Neural crest cell (in vitro differentiated cells): Measurements from ENCODE around the gene DEFB119. TPM values are rescaled to one million over a fixed set of nuclear protein-coding genes. Genes with fewer than 3 reads are reported as not detected.

ENCODE experiments used
- DNase-seq: peaks from one replicate; pipeline ENCODE4 v3.0.0; 2021; ENCODE audit warnings: low read depth, mixed read lengths, low spot score
- H3K27ac Mint-ChIP-seq: one replicate; pipeline ENCODE4 v1.8.0; 2021; ENCODE audit warnings: mild to moderate bottlenecking, mixed read lengths; ENCODE audit not compliant: unreplicated experiment
- H3K27me3 Mint-ChIP-seq: 2 replicates; pipeline ENCODE4 v1.8.0; 2021; ENCODE audit warnings: low read depth, mild to moderate bottlenecking, mixed read lengths
- H3K36me3 Mint-ChIP-seq: 2 replicates; pipeline ENCODE4 v1.8.0; 2021; ENCODE audit warnings: low read depth, mild to moderate bottlenecking, mixed read lengths
- H3K4me1 Mint-ChIP-seq: 2 replicates; pipeline ENCODE4 v1.8.0; 2021; ENCODE audit warnings: mixed read lengths
- H3K4me3 Mint-ChIP-seq: one replicate; pipeline ENCODE4 v1.8.0; 2021; ENCODE audit warnings: mild to moderate bottlenecking, mixed read lengths
- H3K9me3 Mint-ChIP-seq: 2 replicates; pipeline ENCODE4 v1.8.0; 2021; ENCODE audit warnings: mixed read lengths
- total RNA-seq: library from RNA; stranded (reverse); gene quantifications from 2 replicates; pipeline ENCODE4 v1.2.1, GENCODE V29; 2021
- TF ChIP-seq, protein P1 (sequence below): fragments of 200-600 bp; sonication (generic); conservative IDR thresholded peaks from 2 replicates; pipeline ENCODE4 v1.5.0; 2021; ENCODE audit warnings: antibody characterized with exemption, mild to moderate bottlenecking

The DEFB119 gene
- total RNA-seq, 1 donor from 2014 or later = not detected

- H3K9me3 Mint-ChIP-seq = peaks cover 31% of the 10 kb centered on the region
- no peaks in the 10 kb centered on the region for H3K4me1 Mint-ChIP-seq
- H3K36me3 Mint-ChIP-seq = peaks cover 17% of the 10 kb centered on the region
Measured at GRCh38 chr20:31415653-31416052, 25.3 kb upstream of the DEFB119 start.

GRCh38 chr20:31414381-31414780, 24.0 kb upstream of the DEFB119 start:
- no peak overlapping the region for H3K27ac Mint-ChIP-seq
- peaks cover 36% of the 10 kb centered on the region for H3K9me3 Mint-ChIP-seq
- no peak overlapping the region for H3K4me3 Mint-ChIP-seq
- no peaks in the 10 kb centered on the region for H3K27me3 Mint-ChIP-seq
- TF ChIP-seq, protein P1, sequence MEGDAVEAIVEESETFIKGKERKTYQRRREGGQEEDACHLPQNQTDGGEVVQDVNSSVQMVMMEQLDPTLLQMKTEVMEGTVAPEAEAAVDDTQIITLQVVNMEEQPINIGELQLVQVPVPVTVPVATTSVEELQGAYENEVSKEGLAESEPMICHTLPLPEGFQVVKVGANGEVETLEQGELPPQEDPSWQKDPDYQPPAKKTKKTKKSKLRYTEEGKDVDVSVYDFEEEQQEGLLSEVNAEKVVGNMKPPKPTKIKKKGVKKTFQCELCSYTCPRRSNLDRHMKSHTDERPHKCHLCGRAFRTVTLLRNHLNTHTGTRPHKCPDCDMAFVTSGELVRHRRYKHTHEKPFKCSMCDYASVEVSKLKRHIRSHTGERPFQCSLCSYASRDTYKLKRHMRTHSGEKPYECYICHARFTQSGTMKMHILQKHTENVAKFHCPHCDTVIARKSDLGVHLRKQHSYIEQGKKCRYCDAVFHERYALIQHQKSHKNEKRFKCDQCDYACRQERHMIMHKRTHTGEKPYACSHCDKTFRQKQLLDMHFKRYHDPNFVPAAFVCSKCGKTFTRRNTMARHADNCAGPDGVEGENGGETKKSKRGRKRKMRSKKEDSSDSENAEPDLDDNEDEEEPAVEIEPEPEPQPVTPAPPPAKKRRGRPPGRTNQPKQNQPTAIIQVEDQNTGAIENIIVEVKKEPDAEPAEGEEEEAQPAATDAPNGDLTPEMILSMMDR = no peak
- H3K36me3 Mint-ChIP-seq = peaks cover 17% of the 10 kb centered on the region
- H3K4me1 Mint-ChIP-seq = no peaks in the 10 kb centered on the region
- DNase-seq = no peak

More at GRCh38 chr20:31415653-31416052, 25.3 kb upstream of the DEFB119 start:
- Mint-ChIP-seq H3K27me3 (no peaks in the 10 kb centered on the region), H3K27ac (no peak overlapping the region), H3K4me3 (no peak overlapping the region)
- TF ChIP-seq, protein P1 = no peak
- DNase-seq = no peak

- TF ChIP-seq, protein P1 = no peak
- Mint-ChIP-seq H3K9me3 (peaks cover 42% of the 10 kb centered on the region), H3K4me1 (no peaks in the 10 kb centered on the region), H3K36me3 (peaks cover 6% of the 10 kb centered on the region), H3K27me3 (no peaks in the 10 kb centered on the region), H3K27ac (no peak overlapping the region), H3K4me3 (no peak overlapping the region)
- DNase-seq = no peak
Measured at GRCh38 chr20:31410011-31410410, 19.6 kb upstream of the DEFB119 start.

- H3K4me3 Mint-ChIP-seq = no peak within 1 kb of the TSS
- peaks cover 33% of the 10 kb centered on the region for H3K9me3 Mint-ChIP-seq
- H3K4me1 Mint-ChIP-seq = no peaks in the 10 kb centered on the region
- peaks cover 2% of the 10 kb centered on the region for H3K36me3 Mint-ChIP-seq
- no peak within 1 kb of the TSS for H3K27ac Mint-ChIP-seq
- TF ChIP-seq, protein P1 = no peak
- DNase-seq = no peak
- H3K27me3 Mint-ChIP-seq = no peaks in the 10 kb centered on the region
Measured at GRCh38 chr20:31406115-31406514, 15.7 kb upstream of the DEFB119 start, which contains the start of gene DEFB121. Gene DEFB121, minus strand, starts transcription at chr20:31406215. Its CDS starts 63 bp downstream, at chr20:31406152.

DNA sequence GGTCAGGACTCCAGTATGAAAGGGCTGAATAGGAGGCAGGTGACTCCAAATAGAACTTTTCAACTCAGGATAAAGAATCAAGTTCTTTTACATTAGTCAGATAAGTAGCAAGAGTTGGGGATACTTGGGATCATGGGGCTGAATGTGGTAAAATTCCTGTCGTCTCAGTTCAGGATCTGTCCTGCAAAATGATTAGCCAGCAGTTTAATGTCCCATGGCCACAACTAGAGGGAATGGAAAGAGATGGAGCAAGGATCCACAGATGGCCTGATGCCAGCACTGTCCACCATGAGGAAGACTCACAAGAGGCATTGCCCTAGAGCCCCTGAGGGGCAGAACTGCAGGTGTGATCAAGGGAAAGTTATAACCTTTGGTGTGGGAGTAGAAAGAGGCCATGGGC, 13.5 kb upstream of the DEFB119 start:
- peaks cover 28% of the 10 kb centered on the region for H3K9me3 Mint-ChIP-seq

More for the DNA sequence above, 13.5 kb upstream of the DEFB119 start:
- H3K4me3 Mint-ChIP-seq = no peak overlapping the region
- peaks cover 5% of the 10 kb centered on the region for H3K36me3 Mint-ChIP-seq
- no peak for DNase-seq
- H3K4me1 Mint-ChIP-seq = no peaks in the 10 kb centered on the region
- H3K27ac Mint-ChIP-seq = no peak overlapping the region
- TF ChIP-seq, protein P1 = no peak
- H3K27me3 Mint-ChIP-seq = no peaks in the 10 kb centered on the region
